ENCODE measurements around the gene HINFP.

GRCh38 chr11:119114351-119114750 lies 7.0 kb upstream of the HINFP start:
- TF ChIP-seq POLR2A (IDR thresholded peaks at IDR 0.05; ENCODE audit: borderline replicate concordance, extremely low read depth, insufficient read depth, insufficient read length), result no peak
- no peak for TF ChIP-seq CTCF (IDR thresholded peaks at IDR 0.05 in 2 of 3, conservative IDR thresholded peaks at IDR 0.05 in 1 of 3; ENCODE audit: borderline replicate concordance in 1 of 3, insufficient read depth in 1 of 3, low read depth in 2 of 3, low read length in 2 of 3)
- no peak for TF ChIP-seq TCF7L2 (IDR thresholded peaks at IDR 0.05; ENCODE audit: borderline replicate concordance, extremely low read depth, insufficient read depth, insufficient read length)
- no peak for TF ChIP-seq FOSL1 (IDR thresholded peaks at IDR 0.05; ENCODE audit: low read depth)
- no peak for TF ChIP-seq REST (IDR thresholded peaks at IDR 0.05; ENCODE audit: low read depth)
- no peak for TF ChIP-seq YY1 (IDR thresholded peaks at IDR 0.05; ENCODE audit: extremely low read depth, insufficient replicate concordance, low read depth, low read length)
- TF ChIP-seq MAX (IDR thresholded peaks at IDR 0.05), result no peak
- TF ChIP-seq ATF3 (IDR thresholded peaks at IDR 0.05), result no peak
- TF ChIP-seq EZH2 (IDR thresholded peaks at IDR 0.05), result no peak

All from HCT116 (cell line).